Fibroblast of lung (primary cell): ENCODE measurements around the gene ABCF3.

Source experiments
- CTCF ChIP-seq, 2 donors: IDR thresholded peaks in 1 of 2; conservative IDR thresholded peaks in 1 of 2; 1 replicate in 1 of 2; 2 replicates in 1 of 2; pipeline ENCODE4 v1.5.1; 2011 to 2012; ENCODE audit warnings: low read length in 2 of 2, control low read depth in 1 of 2, inconsistent platforms in 1 of 2, low read depth in 1 of 2, mild to moderate bottlenecking in 1 of 2
- EZH2 ChIP-seq: IDR thresholded peaks from 2 replicates; pipeline ENCODE4 v1.5.1; 2012; ENCODE audit warnings: low read length, control low read depth, mild to moderate bottlenecking; ENCODE audit errors: missing control alignments

- TF ChIP-seq CTCF (conservative IDR thresholded peaks at IDR 0.05 in 1 of 2, IDR thresholded peaks at IDR 0.05 in 1 of 2; ENCODE audit: low read depth in 1 of 2, low read length in 2 of 2) (no peak), EZH2 (no peak)
Observed at GRCh38 chr3:184231671-184232070, 45.7 kb downstream of the ABCF3 start.
